ENCODE data around the gene SLC9A8. TPM values are rescaled to one million over a fixed set of nuclear protein-coding genes. Genes with fewer than 3 reads are reported as not detected.
A peak's percentile ranks its signal among the peaks of the same experiment; 100 is the strongest.

SLC9A8 gene
- total RNA-seq, 1 donor from 2014 or later, result 6.2 TPM

GRCh38 chr20:49824206-49824605 is 11.6 kb downstream of the SLC9A8 start:
- H2AFZ ChIP-seq (ENCODE audit: low read depth, low read length), result no peak overlapping the region
- no peaks in the 10 kb centered on the region for H3K79me2 ChIP-seq (ENCODE audit: insufficient read depth, low read length)
- H3K4me2 ChIP-seq (ENCODE audit: low read length), result no peak overlapping the region
- DNase-seq (ENCODE audit: low read depth) (peak; percentile 23), FAIRE-seq (no peak)
- Mint-ChIP-seq H3K27ac (ENCODE audit: unreplicated experiment) (no peak overlapping the region), H3K27me3 (ENCODE audit: low read depth, unreplicated experiment) (no peaks in the 10 kb centered on the region), H3K4me1 (ENCODE audit: low read depth, unreplicated experiment) (peaks cover 24% of the 10 kb centered on the region), H3K9me3 (ENCODE audit: unreplicated experiment) (no peaks in the 10 kb centered on the region), H3K36me3 (ENCODE audit: low read depth, unreplicated experiment) (peaks cover 20% of the 10 kb centered on the region), H3K4me3 (ENCODE audit: unreplicated experiment) (no peak overlapping the region)
- no peaks in the 10 kb centered on the region for H4K20me1 ChIP-seq (ENCODE audit: insufficient read depth, low read length)
- no peaks in the 10 kb centered on the region for H3K27me3 ChIP-seq (ENCODE audit: insufficient read depth, low read length)
- no peak overlapping the region for H3K4me3 ChIP-seq (ENCODE audit: insufficient read depth, low read depth, low read length)
- H3K27ac ChIP-seq (ENCODE audit: low read depth, low read length), result no peak overlapping the region
- TF ChIP-seq CTCF (IDR thresholded peaks at IDR 0.05; ENCODE audit: insufficient read depth, low read depth, low read length) (no peak), EZH2 (IDR thresholded peaks at IDR 0.05; ENCODE audit: insufficient read depth, low read length) (no peak)
- H3K9ac ChIP-seq (ENCODE audit: low read length), result no peak overlapping the region
- H3K4me1 ChIP-seq (ENCODE audit: insufficient read depth, low read length), result peaks cover 9% of the 10 kb centered on the region
- peaks cover 20% of the 10 kb centered on the region for H3K36me3 ChIP-seq (ENCODE audit: insufficient read depth, low read length)
- no peaks in the 10 kb centered on the region for H3K9me3 ChIP-seq (ENCODE audit: insufficient read depth, low read depth, low read length)

GRCh38 chr20:49825521-49826033 is 12.9 kb downstream of the SLC9A8 start:
- Histone ChIP-seq H3K4me2 (ENCODE audit: low read length) (no peak overlapping the region), H3K4me1 (ENCODE audit: insufficient read depth, low read length) (peaks cover 9% of the 10 kb centered on the region), H3K36me3 (ENCODE audit: insufficient read depth, low read length) (peaks cover 20% of the 10 kb centered on the region), H3K79me2 (ENCODE audit: insufficient read depth, low read length) (no peaks in the 10 kb centered on the region), H3K9me3 (ENCODE audit: insufficient read depth, low read depth, low read length) (no peaks in the 10 kb centered on the region), H2AFZ (ENCODE audit: low read depth, low read length) (no peak overlapping the region), H3K27ac (ENCODE audit: low read depth, low read length) (no peak overlapping the region), H4K20me1 (ENCODE audit: insufficient read depth, low read length) (no peaks in the 10 kb centered on the region), H3K9ac (ENCODE audit: low read length) (no peak overlapping the region), H3K27me3 (ENCODE audit: insufficient read depth, low read length) (no peaks in the 10 kb centered on the region), H3K4me3 (ENCODE audit: insufficient read depth, low read depth, low read length) (no peak overlapping the region)
- Mint-ChIP-seq H3K4me3 (ENCODE audit: unreplicated experiment) (no peak overlapping the region), H3K27me3 (ENCODE audit: low read depth, unreplicated experiment) (no peaks in the 10 kb centered on the region), H3K36me3 (ENCODE audit: low read depth, unreplicated experiment) (peaks cover 20% of the 10 kb centered on the region), H3K9me3 (ENCODE audit: unreplicated experiment) (no peaks in the 10 kb centered on the region), H3K27ac (ENCODE audit: unreplicated experiment) (no peak overlapping the region), H3K4me1 (ENCODE audit: low read depth, unreplicated experiment) (peaks cover 24% of the 10 kb centered on the region)
- no peak for FAIRE-seq
- DNase-seq (ENCODE audit: low read depth), result no peak
- no peak for TF ChIP-seq EZH2 (IDR thresholded peaks at IDR 0.05; ENCODE audit: insufficient read depth, low read length)

- Mint-ChIP-seq H3K4me3 (ENCODE audit: unreplicated experiment) (no peak overlapping the region), H3K27ac (ENCODE audit: unreplicated experiment) (no peak overlapping the region), H3K27me3 (ENCODE audit: low read depth, unreplicated experiment) (no peaks in the 10 kb centered on the region), H3K9me3 (ENCODE audit: unreplicated experiment) (no peaks in the 10 kb centered on the region), H3K36me3 (ENCODE audit: low read depth, unreplicated experiment) (peaks cover 16% of the 10 kb centered on the region), H3K4me1 (ENCODE audit: low read depth, unreplicated experiment) (no peaks in the 10 kb centered on the region)
- no peak overlapping the region for H2AFZ ChIP-seq (ENCODE audit: low read depth, low read length)
- peaks cover 3% of the 10 kb centered on the region for H3K36me3 ChIP-seq (ENCODE audit: insufficient read depth, low read length)
- no peaks in the 10 kb centered on the region for H4K20me1 ChIP-seq (ENCODE audit: insufficient read depth, low read length)
- no peaks in the 10 kb centered on the region for H3K27me3 ChIP-seq (ENCODE audit: insufficient read depth, low read length)
- H3K4me1 ChIP-seq (ENCODE audit: insufficient read depth, low read length), result no peaks in the 10 kb centered on the region
- H3K4me2 ChIP-seq (ENCODE audit: low read length), result no peak overlapping the region
- H3K9ac ChIP-seq (ENCODE audit: low read length), result no peak overlapping the region
- FAIRE-seq (no peak), DNase-seq (ENCODE audit: low read depth) (no peak)
- TF ChIP-seq CTCF (IDR thresholded peaks at IDR 0.05; ENCODE audit: insufficient read depth, low read depth, low read length) (no peak), EZH2 (IDR thresholded peaks at IDR 0.05; ENCODE audit: insufficient read depth, low read length) (no peak)
- H3K9me3 ChIP-seq (ENCODE audit: insufficient read depth, low read depth, low read length), result no peaks in the 10 kb centered on the region
- no peak overlapping the region for H3K27ac ChIP-seq (ENCODE audit: low read depth, low read length)
- H3K79me2 ChIP-seq (ENCODE audit: insufficient read depth, low read length), result no peaks in the 10 kb centered on the region
- no peak overlapping the region for H3K4me3 ChIP-seq (ENCODE audit: insufficient read depth, low read depth, low read length)
These were observed 18.6 kb downstream of the SLC9A8 start for GRCh38 chr20:49831022-49831769.

Measured in astrocyte (in vitro differentiated cells and primary cell).